H9 (cell line): ENCODE measurements around the gene CFAP97. TPM values are rescaled to one million over a fixed set of nuclear protein-coding genes. Genes with fewer than 3 reads are reported as not detected.

ENCODE experiments used
- DNase-seq: peaks from one replicate; pipeline ENCODE4 v3.0.0-alpha.2; 2017
- H2AFZ ChIP-seq: one replicate; pipeline ENCODE4 v1.6.1; 2013; ENCODE audit warnings: mild to moderate bottlenecking, low read length, control low read depth, moderate library complexity
- H2AK5ac ChIP-seq: 2 replicates; pipeline ENCODE4 v1.6.1; 2013; ENCODE audit warnings: low read length, control low read depth, mixed read lengths; ENCODE audit not compliant: insufficient read length
- H2BK120ac ChIP-seq: one replicate; pipeline ENCODE4 v1.6.1; 2013; ENCODE audit warnings: low read depth, mild to moderate bottlenecking, low read length, control low read depth, inconsistent platforms; ENCODE audit not compliant: poor library complexity, severe bottlenecking
- H2BK12ac ChIP-seq: 2 replicates; pipeline ENCODE4 v1.6.1; 2013; ENCODE audit warnings: low read length, control low read depth, mixed read lengths, low read depth; ENCODE audit not compliant: insufficient read length
- H2BK15ac ChIP-seq: 2 replicates; pipeline ENCODE4 v1.6.1; 2013; ENCODE audit warnings: low read depth, low read length, control low read depth
- H2BK20ac ChIP-seq: one replicate; pipeline ENCODE4 v1.6.1; 2013; ENCODE audit warnings: low read depth, mild to moderate bottlenecking, low read length, control low read depth, inconsistent platforms; ENCODE audit not compliant: poor library complexity, severe bottlenecking
- H2BK5ac ChIP-seq: 2 replicates; pipeline ENCODE4 v1.6.1; 2013; ENCODE audit warnings: low read length, control low read depth, mixed read lengths; ENCODE audit not compliant: insufficient read length
- H3K14ac ChIP-seq: 2 replicates; pipeline ENCODE4 v1.6.1; 2013; ENCODE audit warnings: low read length, control low read depth; ENCODE audit not compliant: insufficient read depth
- H3K18ac ChIP-seq: 2 replicates; pipeline ENCODE4 v1.6.1; 2013; ENCODE audit warnings: low read depth, mild to moderate bottlenecking, mixed read lengths, low read length, control low read depth; ENCODE audit not compliant: insufficient read length
- H3K23ac ChIP-seq: 2 replicates; pipeline ENCODE4 v1.6.1; 2013; ENCODE audit warnings: low read length, control low read depth, mixed read lengths, low read depth; ENCODE audit not compliant: insufficient read length
- H3K23me2 ChIP-seq: 2 replicates; pipeline ENCODE4 v1.6.1; 2013; ENCODE audit warnings: low read depth, mild to moderate bottlenecking, mixed read lengths, low read length, control low read depth; ENCODE audit not compliant: insufficient read length, poor library complexity, severe bottlenecking
- H3K27ac ChIP-seq: 2 replicates; pipeline ENCODE4 v1.5.1; 2013; ENCODE audit warnings: low read length, control low read depth, mixed read lengths, low read depth; ENCODE audit not compliant: insufficient read length
- H3K27me3 ChIP-seq: 2 replicates; pipeline ENCODE4 v1.6.1; 2013; ENCODE audit warnings: low read length, control low read depth, inconsistent platforms; ENCODE audit not compliant: insufficient read depth
- H3K4ac ChIP-seq: 2 replicates; pipeline ENCODE4 v1.6.1; 2013; ENCODE audit warnings: low read depth, mild to moderate bottlenecking, control low read depth, inconsistent platforms, low read length, moderate library complexity
- H3K4me1 ChIP-seq: 2 replicates; pipeline ENCODE4 v1.6.1; 2013; ENCODE audit warnings: low read length, control low read depth, inconsistent platforms; ENCODE audit not compliant: insufficient read depth
- H3K4me2 ChIP-seq: 2 replicates; pipeline ENCODE4 v1.6.1; 2013; ENCODE audit warnings: low read length, control low read depth, mixed read lengths; ENCODE audit not compliant: insufficient read length, insufficient read depth
- H3K56ac ChIP-seq: 2 replicates; pipeline ENCODE4 v1.6.1; 2013; ENCODE audit warnings: low read depth, mild to moderate bottlenecking, mixed read lengths, low read length, control low read depth; ENCODE audit not compliant: insufficient read length
- H3K79me1 ChIP-seq: 2 replicates; pipeline ENCODE4 v1.6.1; 2013; ENCODE audit warnings: low read depth, mild to moderate bottlenecking, moderate library complexity, low read length, control low read depth, inconsistent platforms; ENCODE audit not compliant: insufficient read depth, poor library complexity, severe bottlenecking
- H3K79me2 ChIP-seq: 2 replicates; pipeline ENCODE4 v1.6.1; 2013; ENCODE audit warnings: low read length, control low read depth, inconsistent platforms; ENCODE audit not compliant: insufficient read depth
- H3K9ac ChIP-seq: 2 replicates; pipeline ENCODE4 v1.6.1; 2013; ENCODE audit warnings: low read length, control low read depth, mixed read lengths; ENCODE audit not compliant: insufficient read length; ENCODE audit errors: extremely low read depth
- H3K9me3 ChIP-seq: one replicate; pipeline ENCODE4 v1.6.1; 2013; ENCODE audit warnings: low read depth, low read length, inconsistent platforms; ENCODE audit not compliant: control insufficient read depth
- H3T11ph ChIP-seq: one replicate; pipeline ENCODE4 v1.6.1; 2013; ENCODE audit warnings: mild to moderate bottlenecking, low read length, control low read depth, inconsistent platforms
- H4K20me1 ChIP-seq: one replicate; pipeline ENCODE4 v1.6.1; 2013; ENCODE audit not compliant: control insufficient read depth, insufficient read length, insufficient read depth
- H4K5ac ChIP-seq: 2 replicates; pipeline ENCODE4 v1.6.1; 2013; ENCODE audit warnings: low read depth, mild to moderate bottlenecking, mixed read lengths, low read length, control low read depth; ENCODE audit not compliant: insufficient read length
- H4K8ac ChIP-seq: replicated peaks from 2 replicates; pipeline ENCODE4 v1.6.1; 2013; ENCODE audit warnings: low read length, control low read depth, mixed read lengths, low read depth; ENCODE audit not compliant: insufficient read length
- H4K91ac ChIP-seq: 2 replicates; pipeline ENCODE4 v1.6.1; 2013; ENCODE audit warnings: low read depth, mild to moderate bottlenecking, moderate library complexity, mixed read lengths, low read length, control low read depth; ENCODE audit not compliant: insufficient read length
- H3K27ac Mint-ChIP-seq, 3 experiments: 2 replicates in 2 of 3; 3 replicates in 1 of 3; pipeline ENCODE4 v1.8.0; 2020 to 2021; ENCODE audit warnings: mixed read lengths in 3 of 3, mild to moderate bottlenecking in 1 of 3, moderate library complexity in 1 of 3
- H3K27me3 Mint-ChIP-seq: 2 replicates; pipeline ENCODE4 v1.8.0; 2021; ENCODE audit warnings: low read depth, mild to moderate bottlenecking, moderate library complexity, mixed read lengths
- H3K36me3 Mint-ChIP-seq, 3 experiments: 2 replicates in 2 of 3; 3 replicates in 1 of 3; pipeline ENCODE4 v1.8.0; 2020 to 2021; ENCODE audit warnings: low read depth in 3 of 3, mixed read lengths in 3 of 3; ENCODE audit not compliant: insufficient read depth in 1 of 3
- H3K4me1 Mint-ChIP-seq, 2 experiments: 2 replicates each; pipeline ENCODE4 v1.8.0; 2020; ENCODE audit warnings: mixed read lengths in 2 of 2
- H3K4me3 Mint-ChIP-seq, 2 experiments: 2 replicates in 1 of 2; 3 replicates in 1 of 2; pipeline ENCODE4 v1.8.0; 2020 to 2021; ENCODE audit warnings: mild to moderate bottlenecking in 2 of 2, mixed read lengths in 2 of 2, moderate library complexity in 1 of 2
- H3K9me3 Mint-ChIP-seq, 2 experiments: 2 replicates in 1 of 2; 3 replicates in 1 of 2; pipeline ENCODE4 v1.8.0; 2020; ENCODE audit warnings: mild to moderate bottlenecking in 2 of 2, mixed read lengths in 2 of 2, moderate library complexity in 1 of 2
- WGBS: extraction: QIAGEN DNeasy Blood & Tissue Kit; methylation state at CpG from one replicate; pipeline ENCODE4 v1.1.7; 2013; ENCODE audit warnings: missing lambda C conversion rate, low lambda C conversion rate, mixed read lengths; ENCODE audit not compliant: insufficient read length; ENCODE audit errors: extremely low coverage; 5-methylcytosine and 5-hydroxymethylcytosine counted together
- total RNA-seq: library from RNA; stranded (reverse); gene quantifications from 2 replicates; pipeline ENCODE4 v1.2.1, GENCODE V29; 2021
- TF ChIP-seq, protein P1 (sequence below): fragments of 200-600 bp; sonication (generic); conservative IDR thresholded peaks from 3 replicates; pipeline ENCODE4 v1.8.0; 2021; ENCODE audit warnings: antibody characterized with exemption, mild to moderate bottlenecking

CFAP97 gene
- total RNA-seq, 1 experiment from 2014 or later, result 39.3 TPM

DNA sequence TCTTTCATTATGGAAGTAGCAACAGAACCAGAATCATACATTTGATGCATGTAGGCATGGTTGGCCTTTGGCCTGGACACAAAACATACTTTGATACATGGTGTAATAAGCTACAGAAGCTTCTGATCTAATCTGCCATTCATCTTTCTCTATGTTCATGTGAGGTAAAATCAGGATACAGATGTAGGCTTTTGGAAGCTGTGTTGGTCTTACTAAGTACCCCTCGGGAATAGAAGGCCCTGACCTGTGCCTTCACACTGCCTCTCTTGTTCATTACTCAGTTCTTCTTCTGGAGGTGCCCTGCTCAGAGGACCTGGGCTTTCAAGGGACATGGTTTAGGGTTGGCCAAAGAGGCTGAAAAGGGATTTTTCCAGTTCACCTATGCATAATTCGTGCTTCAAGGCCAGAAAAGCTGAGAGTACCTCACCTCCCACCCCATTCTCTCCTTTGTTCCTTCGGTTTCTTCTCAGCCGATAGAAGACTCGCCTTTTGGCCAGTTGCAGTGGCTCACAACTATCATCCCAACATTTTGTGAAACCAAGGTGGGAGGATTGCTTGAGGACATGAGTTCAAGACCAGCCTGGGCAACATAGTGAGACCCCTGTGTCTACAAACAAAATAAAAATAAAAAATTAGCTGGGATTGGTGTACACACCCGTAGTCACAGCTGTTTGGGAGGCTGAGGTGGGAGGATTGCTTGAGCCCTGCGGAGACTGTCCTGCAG, 31.5 kb upstream of the CFAP97 start:
- peaks cover 19 to 25% (median 22%) of the 10 kb centered on the region in 3 experiments for H3K36me3 Mint-ChIP-seq

More for the DNA sequence above, 31.5 kb upstream of the CFAP97 start:
- no peak overlapping the region for H3K4me3 Mint-ChIP-seq
- H3T11ph ChIP-seq, result no peak overlapping the region
- H2BK12ac ChIP-seq, result no peak overlapping the region
- no peak for DNase-seq
- no peak overlapping the region for H2AK5ac ChIP-seq
- no peaks in the 10 kb centered on the region for H3K9me3 ChIP-seq
- H2BK5ac ChIP-seq, result no peak overlapping the region
- no peak overlapping the region for H3K56ac ChIP-seq
- peak overlapping the region in 1 of 3 experiments; percentile 8; a peak in 1 of 7 replicates for H3K27ac Mint-ChIP-seq
- H3K4ac ChIP-seq, result no peak overlapping the region
- peaks cover 17 to 19% of the 10 kb centered on the region in 2 experiments for H3K9me3 Mint-ChIP-seq
- no peak overlapping the region for H3K9ac ChIP-seq
- H3K4me2 ChIP-seq, result no peak overlapping the region
- no peak overlapping the region for H2AFZ ChIP-seq
- H3K23ac ChIP-seq, result no peak overlapping the region
- no peak overlapping the region for H2BK15ac ChIP-seq
- H2BK120ac ChIP-seq, result no peak overlapping the region
- no peaks in the 10 kb centered on the region for H3K23me2 ChIP-seq
- no peaks in the 10 kb centered on the region; the same call in 1 of the 2 replicates for H3K4me1 ChIP-seq
- H3K27me3 Mint-ChIP-seq, result no peaks in the 10 kb centered on the region
- H3K79me1 ChIP-seq, result peaks cover 3% of the 10 kb centered on the region
- H3K18ac ChIP-seq, result no peak overlapping the region
- no peaks in the 10 kb centered on the region for H3K79me2 ChIP-seq
- peaks cover 4% of the 10 kb centered on the region for H4K20me1 ChIP-seq
- no peaks in the 10 kb centered on the region for H3K27me3 ChIP-seq
- no CpG with 5 or more reads among the region's 7 CpGs for WGBS
- no peak overlapping the region for H4K5ac ChIP-seq
- TF ChIP-seq, protein P1, sequence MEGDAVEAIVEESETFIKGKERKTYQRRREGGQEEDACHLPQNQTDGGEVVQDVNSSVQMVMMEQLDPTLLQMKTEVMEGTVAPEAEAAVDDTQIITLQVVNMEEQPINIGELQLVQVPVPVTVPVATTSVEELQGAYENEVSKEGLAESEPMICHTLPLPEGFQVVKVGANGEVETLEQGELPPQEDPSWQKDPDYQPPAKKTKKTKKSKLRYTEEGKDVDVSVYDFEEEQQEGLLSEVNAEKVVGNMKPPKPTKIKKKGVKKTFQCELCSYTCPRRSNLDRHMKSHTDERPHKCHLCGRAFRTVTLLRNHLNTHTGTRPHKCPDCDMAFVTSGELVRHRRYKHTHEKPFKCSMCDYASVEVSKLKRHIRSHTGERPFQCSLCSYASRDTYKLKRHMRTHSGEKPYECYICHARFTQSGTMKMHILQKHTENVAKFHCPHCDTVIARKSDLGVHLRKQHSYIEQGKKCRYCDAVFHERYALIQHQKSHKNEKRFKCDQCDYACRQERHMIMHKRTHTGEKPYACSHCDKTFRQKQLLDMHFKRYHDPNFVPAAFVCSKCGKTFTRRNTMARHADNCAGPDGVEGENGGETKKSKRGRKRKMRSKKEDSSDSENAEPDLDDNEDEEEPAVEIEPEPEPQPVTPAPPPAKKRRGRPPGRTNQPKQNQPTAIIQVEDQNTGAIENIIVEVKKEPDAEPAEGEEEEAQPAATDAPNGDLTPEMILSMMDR, result no peak
- H2BK20ac ChIP-seq, result no peak overlapping the region
- no peak overlapping the region for H3K14ac ChIP-seq
- H4K8ac ChIP-seq, result no peak overlapping the region
- H3K4me1 Mint-ChIP-seq, result peaks cover 5 to 9% of the 10 kb centered on the region in 2 experiments; a peak in 3 of 4 replicates
- no peak overlapping the region for H3K27ac ChIP-seq
- no peak overlapping the region for H4K91ac ChIP-seq
